T-helper 2 cell treated with Interferon-gamma antibody and Interleukin-4, amounts not matched to agents 5 μg/mL and 100 μg/mL, for 36 hours (primary cell): ENCODE data around the gene METRN.
"Not testable (repeated sequence)": the region's sequence is repeated elsewhere in the genome, so short reads cannot be mapped to it uniquely, and the experiment has no call there.

Experiments
- DNase-seq: peaks from one replicate; pipeline ENCODE4 v3.0.0; 2021; ENCODE audit warnings: low spot score
- H3K27ac Mint-ChIP-seq: one replicate; pipeline ENCODE4 v1.8.0; 2021; ENCODE audit warnings: mild to moderate bottlenecking, mixed read lengths
- H3K27me3 Mint-ChIP-seq: one replicate; pipeline ENCODE4 v1.8.0; 2021; ENCODE audit warnings: low read depth, mixed read lengths
- H3K36me3 Mint-ChIP-seq: one replicate; pipeline ENCODE4 v1.8.0; 2021; ENCODE audit warnings: low read depth, mixed read lengths
- H3K4me1 Mint-ChIP-seq: one replicate; pipeline ENCODE4 v1.8.0; 2021; ENCODE audit warnings: low read depth, mixed read lengths
- H3K4me3 Mint-ChIP-seq: one replicate; pipeline ENCODE4 v1.8.0; 2022; ENCODE audit warnings: mild to moderate bottlenecking, moderate library complexity, mixed read lengths
- H3K9me3 Mint-ChIP-seq: one replicate; pipeline ENCODE4 v1.8.0; 2021; ENCODE audit warnings: mixed read lengths

The METRN gene

DNA sequence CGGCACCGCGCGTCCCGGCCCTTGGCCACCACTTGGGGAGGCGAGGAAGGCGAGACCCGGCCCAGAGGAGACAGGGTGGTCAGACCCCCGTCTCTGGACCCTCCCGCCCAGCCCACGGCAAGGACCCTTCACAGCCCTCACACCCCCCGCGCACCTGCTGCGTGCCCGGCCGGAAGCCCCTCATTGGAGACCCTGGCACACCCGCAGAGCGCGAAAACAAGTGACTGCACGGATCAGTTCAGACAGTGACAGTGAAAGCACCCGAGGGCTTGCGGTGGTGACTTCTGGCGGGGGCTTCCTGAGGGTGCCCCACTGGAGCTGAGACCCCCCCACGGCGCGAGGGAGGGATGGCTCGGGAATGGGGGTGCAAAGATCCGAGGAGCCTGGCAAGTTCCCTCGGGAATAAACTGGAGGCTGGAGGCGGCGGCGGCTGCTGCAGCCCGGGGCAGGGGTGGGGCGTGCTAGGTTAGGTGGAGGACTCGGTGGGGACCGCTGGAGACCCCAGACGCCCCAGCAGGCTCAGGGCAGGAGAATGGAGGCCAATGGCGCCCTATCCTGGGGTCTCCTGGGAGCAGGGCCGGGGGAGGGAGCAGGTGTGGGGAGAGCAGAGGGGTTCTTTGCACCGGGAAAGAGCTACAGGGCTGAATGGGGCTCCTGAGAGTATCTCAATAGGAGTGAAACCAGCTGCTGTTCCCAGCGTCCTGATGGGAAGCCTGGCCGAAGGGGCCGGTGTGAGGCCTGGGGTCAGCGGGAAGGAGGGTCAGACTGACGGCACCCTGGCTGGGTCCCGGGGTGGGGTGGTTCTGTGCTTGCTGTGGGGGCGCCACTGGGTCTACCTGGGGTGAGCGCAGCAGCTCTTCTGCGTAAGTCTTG lies 8.5 kb upstream of the METRN start:
- Mint-ChIP-seq H3K9me3 (no peaks in the 10 kb centered on the region), H3K27ac (no peak overlapping the region), H3K36me3 (no peaks in the 10 kb centered on the region), H3K4me1 (no peaks in the 10 kb centered on the region), H3K27me3 (peaks cover 56% of the 10 kb centered on the region), H3K4me3 (no peak overlapping the region)
- no peak for DNase-seq

DNA sequence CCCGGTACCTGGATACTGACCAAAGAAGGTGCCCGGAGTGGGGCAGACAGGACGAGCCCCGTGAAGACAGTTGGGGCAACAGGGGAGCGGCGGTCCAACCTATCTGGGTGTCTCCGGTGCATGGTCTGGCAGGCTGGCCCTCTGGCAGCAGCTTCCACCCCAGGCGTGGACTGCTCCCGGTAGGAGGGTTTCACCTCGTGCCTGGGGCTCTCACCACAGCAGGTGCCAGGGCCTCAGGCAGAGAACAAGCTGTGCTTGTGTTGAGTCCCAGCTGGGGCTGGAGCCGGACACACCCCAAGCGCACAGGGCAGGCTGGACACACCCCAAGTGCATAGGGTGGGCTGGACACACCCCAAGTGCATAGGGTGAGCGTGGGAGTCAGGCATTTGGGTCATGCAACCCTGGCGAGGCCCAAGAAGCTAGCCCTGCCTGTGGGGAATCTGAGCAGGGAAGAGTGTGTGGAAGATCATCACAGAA lies 7.8 kb upstream of the METRN start:
- H3K27me3 Mint-ChIP-seq, result peaks cover 52% of the 10 kb centered on the region
- H3K4me1 Mint-ChIP-seq, result no peaks in the 10 kb centered on the region

DNA sequence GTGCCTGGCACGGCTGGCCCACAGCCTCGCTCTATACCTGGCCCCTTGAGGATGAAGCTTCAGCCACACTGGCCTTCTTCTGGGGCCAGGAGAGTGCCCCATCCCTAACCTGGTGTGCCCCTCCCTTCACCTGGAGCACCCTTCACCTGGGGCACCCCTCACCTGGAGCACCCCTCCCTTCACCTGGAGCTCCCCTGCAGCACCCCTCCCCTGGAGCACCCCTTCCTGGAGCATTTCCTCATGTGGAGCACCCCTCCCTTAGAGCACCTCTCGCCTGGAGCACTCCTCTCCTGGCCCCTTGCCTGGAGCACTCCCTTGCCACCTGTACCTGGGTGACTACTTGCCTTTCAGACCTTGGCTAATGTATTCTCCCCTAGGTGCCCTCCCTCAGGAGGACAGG lies 6.9 kb upstream of the METRN start:
- Mint-ChIP-seq H3K27me3 (peaks cover 48% of the 10 kb centered on the region), H3K4me3 (no peak overlapping the region)

More for the DNA sequence above, 7.8 kb upstream of the METRN start:
- Mint-ChIP-seq H3K4me3 (no peak overlapping the region), H3K9me3 (no peaks in the 10 kb centered on the region), H3K27ac (no peak overlapping the region), H3K36me3 (no peaks in the 10 kb centered on the region)
- DNase-seq, result no peak

DNA sequence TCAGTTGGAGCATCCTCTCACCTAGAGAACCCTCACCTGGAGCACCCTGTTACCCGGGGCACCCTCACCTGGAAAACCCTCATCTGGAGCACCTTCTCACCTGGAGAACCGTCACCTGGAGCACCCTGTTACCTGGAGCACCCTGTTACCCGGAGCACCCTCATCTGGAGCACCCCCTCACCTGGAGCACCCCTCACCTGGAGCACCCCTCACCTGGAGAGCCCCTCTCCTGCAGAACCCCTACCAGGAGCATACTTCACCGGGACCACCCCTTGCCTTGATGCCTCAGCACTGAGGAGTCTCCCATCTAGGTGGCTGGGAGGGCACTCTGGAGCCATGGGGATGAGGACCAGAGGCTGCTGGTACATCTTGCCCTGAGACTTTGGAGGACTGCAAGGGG lies 6.0 kb upstream of the METRN start:
- no peak for DNase-seq
- Mint-ChIP-seq H3K9me3 (no peaks in the 10 kb centered on the region), H3K4me1 (no peaks in the 10 kb centered on the region), H3K27me3 (peaks cover 45% of the 10 kb centered on the region), H3K4me3 (no peak overlapping the region), H3K27ac (no peak overlapping the region), H3K36me3 (no peaks in the 10 kb centered on the region)

More for the DNA sequence above, 6.9 kb upstream of the METRN start:
- H3K4me1 Mint-ChIP-seq, result no peaks in the 10 kb centered on the region
- no peaks in the 10 kb centered on the region for H3K36me3 Mint-ChIP-seq
- peak overlapping the region; percentile 45 for H3K27ac Mint-ChIP-seq
- no peaks in the 10 kb centered on the region for H3K9me3 Mint-ChIP-seq
- no peak for DNase-seq

DNA sequence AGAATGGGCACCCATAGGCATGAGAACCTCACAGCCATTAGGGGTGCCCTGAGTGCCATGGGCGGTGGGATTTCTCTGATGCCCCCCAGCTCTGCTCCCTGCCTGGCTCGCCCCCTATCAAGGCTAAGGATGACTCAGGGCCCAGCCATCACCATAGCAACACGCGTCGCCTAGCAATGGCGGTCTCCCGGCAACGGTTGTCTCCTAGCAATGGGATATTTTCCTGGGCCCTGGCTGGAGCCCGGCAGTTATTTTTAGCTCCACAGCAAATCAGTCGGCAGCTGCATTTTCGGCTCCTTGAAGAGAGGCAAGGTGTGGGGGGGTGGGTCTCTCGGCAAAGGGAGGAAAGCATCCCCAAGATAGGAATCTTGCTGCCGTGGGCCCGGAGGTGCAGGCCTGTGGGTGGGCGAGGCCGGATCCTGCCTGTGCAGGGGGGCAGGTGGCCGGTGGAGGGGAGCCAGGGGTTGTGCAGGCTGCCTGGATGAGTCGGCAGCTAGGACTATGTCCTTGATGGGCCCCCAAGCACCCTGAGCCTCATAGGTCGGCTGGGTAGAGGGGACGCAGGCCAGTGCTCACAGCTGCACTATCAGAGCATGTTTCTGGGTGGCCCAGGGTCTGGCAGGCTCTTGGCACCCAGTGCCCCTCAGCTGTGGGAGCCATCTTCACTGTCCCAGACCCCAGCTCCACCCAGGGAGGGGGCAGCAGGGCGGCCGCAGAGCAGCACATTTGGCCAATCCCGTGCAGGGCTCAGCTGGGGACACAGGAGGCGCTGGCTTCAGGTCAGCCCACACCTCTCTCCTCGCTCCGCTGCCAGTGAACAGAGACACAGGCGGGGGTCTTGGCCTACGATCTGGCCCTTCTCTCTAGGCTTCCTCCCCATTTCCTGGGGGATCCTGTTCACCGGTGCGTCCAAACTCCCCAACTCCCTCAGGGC lies 5.1 kb upstream of the METRN start:
- no peak for DNase-seq
- no peaks in the 10 kb centered on the region for H3K36me3 Mint-ChIP-seq
- H3K27me3 Mint-ChIP-seq, result peaks cover 42% of the 10 kb centered on the region
- H3K9me3 Mint-ChIP-seq, result no peaks in the 10 kb centered on the region
- H3K4me3 Mint-ChIP-seq, result no peak overlapping the region
- H3K27ac Mint-ChIP-seq, result no peak overlapping the region
- H3K4me1 Mint-ChIP-seq, result no peaks in the 10 kb centered on the region

DNA sequence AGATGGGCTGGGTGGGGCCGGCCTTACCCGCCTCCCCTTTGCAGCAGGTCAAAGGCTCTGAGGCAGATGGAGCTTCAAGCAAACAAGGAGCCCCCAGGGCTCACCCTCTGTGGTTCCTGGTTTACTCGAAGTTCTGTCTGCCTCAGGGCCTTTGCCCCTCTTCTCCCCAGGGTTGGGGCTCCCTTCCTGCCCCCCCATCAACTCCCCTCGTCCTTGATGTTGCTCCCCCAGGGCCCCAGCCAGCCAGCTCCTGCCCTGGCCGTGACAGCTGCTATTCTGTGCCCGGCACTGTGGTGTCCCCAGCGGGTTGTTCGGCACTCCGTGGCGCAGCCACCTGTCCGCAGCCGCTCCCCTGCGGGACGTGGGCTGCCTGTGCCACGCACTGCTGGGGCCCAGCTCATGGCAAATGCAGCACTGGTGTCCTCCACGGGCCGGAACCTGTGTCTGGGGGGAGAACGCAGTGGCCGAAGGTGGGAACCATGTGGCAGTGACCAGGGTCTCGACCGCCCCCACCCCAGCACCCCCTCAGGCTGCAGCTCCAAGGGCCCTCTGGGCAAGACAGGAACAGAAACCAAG lies 4.3 kb upstream of the METRN start:
- H3K4me1 Mint-ChIP-seq, result no peaks in the 10 kb centered on the region
- H3K27ac Mint-ChIP-seq, result no peak overlapping the region
- DNase-seq, result no peak
- no peaks in the 10 kb centered on the region for H3K36me3 Mint-ChIP-seq
- peaks cover 42% of the 10 kb centered on the region for H3K27me3 Mint-ChIP-seq
- H3K9me3 Mint-ChIP-seq, result no peaks in the 10 kb centered on the region
- no peak overlapping the region for H3K4me3 Mint-ChIP-seq

DNA sequence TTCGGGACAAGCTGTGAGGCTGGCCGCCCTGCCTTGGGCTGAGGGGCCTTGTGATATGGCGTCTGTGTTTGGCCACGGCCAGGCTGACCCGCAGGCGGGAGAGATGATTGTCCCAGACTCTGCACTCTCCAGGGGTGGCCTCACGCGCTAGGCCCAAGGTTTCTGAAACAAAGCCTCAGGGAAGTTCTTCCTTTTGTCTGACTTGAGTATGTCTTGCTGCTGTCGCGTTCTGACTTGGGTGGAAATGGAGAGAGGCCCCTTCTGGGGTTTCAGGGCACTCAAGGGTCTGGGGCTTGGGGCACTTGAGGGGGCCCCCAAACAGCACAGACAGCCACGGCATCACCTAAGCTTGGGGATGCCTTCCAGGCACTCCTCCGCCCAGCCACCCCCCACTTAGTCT lies 3.8 kb upstream of the METRN start:
- H3K9me3 Mint-ChIP-seq, result no peaks in the 10 kb centered on the region
- no peak overlapping the region for H3K27ac Mint-ChIP-seq
- peaks cover 46% of the 10 kb centered on the region for H3K27me3 Mint-ChIP-seq
- no peaks in the 10 kb centered on the region for H3K36me3 Mint-ChIP-seq
- H3K4me3 Mint-ChIP-seq, result no peak overlapping the region
- no peak for DNase-seq
- H3K4me1 Mint-ChIP-seq, result no peaks in the 10 kb centered on the region

DNA sequence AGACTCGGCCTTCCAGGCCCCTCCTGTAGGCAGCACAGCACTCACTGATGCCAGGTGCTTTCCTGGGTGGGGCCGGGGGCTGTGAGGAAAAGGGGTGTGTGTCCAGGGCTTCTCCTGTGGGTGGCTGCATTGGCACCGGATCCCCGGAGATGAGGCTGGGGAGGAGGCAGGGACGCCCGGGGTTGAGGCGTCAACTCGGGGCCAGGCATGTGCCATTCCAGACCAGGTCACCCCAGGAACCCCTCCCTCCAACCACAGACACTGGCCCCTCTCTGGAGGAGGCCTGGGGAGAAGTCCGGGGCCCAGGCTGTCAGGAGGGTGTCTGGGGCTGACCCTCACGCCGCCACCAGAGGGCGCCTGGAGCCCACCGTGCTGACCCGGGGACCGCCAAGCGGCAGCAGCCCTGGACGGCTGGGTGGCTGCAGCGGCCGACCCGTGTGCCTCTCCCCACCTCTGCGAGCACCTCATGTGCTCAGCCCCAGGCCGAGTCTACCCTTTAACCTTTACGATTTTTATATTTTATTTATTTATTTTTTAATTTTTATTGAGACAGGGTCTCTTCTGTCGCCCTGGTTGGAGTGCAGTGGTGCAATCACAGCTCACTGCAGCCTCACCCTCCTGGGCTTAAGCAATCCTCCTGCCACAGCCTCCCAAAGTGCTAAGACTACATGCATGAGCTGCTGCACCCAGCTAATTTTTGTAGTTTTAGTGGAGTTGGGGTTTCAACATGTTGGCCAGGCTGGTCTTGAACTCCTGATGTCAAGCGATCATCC lies 3.2 kb upstream of the METRN start:
- no peaks in the 10 kb centered on the region for H3K36me3 Mint-ChIP-seq
- H3K4me1 Mint-ChIP-seq, result no peaks in the 10 kb centered on the region
- no peaks in the 10 kb centered on the region for H3K9me3 Mint-ChIP-seq
- H3K27ac Mint-ChIP-seq, result no peak overlapping the region
- H3K27me3 Mint-ChIP-seq, result peaks cover 44% of the 10 kb centered on the region
- DNase-seq, result peak; percentile 76
- no peak overlapping the region for H3K4me3 Mint-ChIP-seq

DNA sequence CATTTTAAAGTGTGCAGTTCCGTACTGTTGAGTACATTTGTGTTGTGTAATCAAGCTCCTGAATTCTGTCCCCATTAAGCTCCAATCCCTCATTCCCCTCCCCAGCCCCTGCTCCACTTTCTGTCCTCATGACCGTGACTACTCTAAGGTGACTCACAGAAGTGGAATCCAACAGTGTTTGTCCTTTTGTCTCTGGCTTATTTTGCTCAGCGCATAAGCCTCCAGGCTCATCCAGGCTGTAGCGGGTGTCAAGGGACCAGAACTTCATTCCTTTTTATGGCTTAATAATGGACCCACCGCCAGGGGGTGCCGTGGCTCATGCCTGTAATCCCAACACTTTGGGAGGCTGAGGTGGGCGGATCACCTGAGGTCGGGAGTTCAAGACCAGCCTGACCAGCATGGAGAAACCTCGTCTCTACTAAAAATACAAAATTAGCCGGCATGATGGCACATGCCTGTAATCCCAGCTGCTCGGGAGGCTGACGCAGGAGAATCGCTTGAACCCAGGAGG lies 2.1 kb upstream of the METRN start:
- H3K4me1 Mint-ChIP-seq, H3K36me3 Mint-ChIP-seq, H3K9me3 Mint-ChIP-seq, H3K4me3 Mint-ChIP-seq, H3K27ac Mint-ChIP-seq: not testable (repeated sequence)
- DNase-seq, result peak; percentile 51
- H3K27me3 Mint-ChIP-seq, result peaks cover 35% of the 10 kb centered on the region

DNA sequence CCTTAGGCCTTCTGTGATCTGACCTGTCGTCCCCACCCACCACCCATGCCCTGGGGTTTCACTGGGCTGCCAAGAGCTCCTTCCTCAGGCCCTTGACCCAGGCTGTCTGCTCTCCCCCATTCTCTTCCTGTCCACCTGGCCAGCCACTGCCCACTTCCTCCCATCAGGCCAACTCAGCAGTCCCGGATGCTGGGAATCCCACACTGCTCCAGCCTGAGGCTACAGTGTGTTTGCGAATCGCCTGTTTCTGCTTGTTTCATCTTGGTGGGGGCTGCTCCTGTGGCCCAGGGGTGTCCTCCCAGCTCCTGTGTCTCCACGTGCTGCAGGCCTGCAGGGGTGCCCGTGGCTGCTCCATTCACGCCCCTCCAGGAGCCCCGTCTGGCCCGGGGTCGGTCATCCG lies 839 bp upstream of the METRN start:
- no peaks in the 10 kb centered on the region for H3K9me3 Mint-ChIP-seq
- no peaks in the 10 kb centered on the region for H3K4me1 Mint-ChIP-seq
- H3K36me3 Mint-ChIP-seq, result no peaks in the 10 kb centered on the region
- H3K27me3 Mint-ChIP-seq, result peaks cover 23% of the 10 kb centered on the region
- H3K27ac Mint-ChIP-seq, result no peak overlapping the region
- H3K4me3 Mint-ChIP-seq, result no peak overlapping the region
- no peak for DNase-seq

DNA sequence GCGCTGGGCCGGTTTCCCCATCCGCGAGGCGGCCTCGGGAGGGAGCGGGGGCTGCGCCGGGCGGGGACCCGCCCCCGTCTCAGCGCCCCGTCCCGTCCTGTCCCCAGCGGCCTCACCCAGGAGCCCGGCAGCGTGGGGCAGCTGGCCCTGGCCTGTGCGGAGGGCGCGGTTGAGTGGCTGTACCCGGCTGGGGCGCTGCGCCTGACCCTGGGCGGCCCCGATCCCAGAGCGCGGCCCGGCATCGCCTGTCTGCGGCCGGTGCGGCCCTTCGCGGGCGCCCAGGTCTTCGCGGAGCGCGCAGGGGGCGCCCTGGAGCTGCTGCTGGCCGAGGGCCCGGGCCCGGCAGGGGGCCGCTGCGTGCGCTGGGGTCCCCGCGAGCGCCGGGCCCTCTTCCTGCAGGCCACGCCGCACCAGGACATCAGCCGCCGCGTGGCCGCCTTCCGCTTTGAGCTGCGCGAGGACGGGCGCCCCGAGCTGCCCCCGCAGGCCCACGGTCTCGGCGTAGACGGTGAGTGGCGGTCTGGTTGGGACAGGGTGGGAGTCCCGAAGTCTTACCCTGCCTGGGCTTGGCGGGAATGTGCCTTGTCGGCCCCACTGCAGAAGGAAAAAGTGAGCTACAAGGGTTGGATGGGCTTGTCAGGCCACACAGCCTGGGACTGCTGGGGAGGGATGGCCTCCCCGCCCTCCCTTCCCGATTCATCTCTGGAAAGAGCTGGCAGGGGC lies 720 bp downstream of the METRN start:
- Mint-ChIP-seq H3K27ac (no peak overlapping the region), H3K36me3 (no peaks in the 10 kb centered on the region), H3K9me3 (no peaks in the 10 kb centered on the region), H3K4me3 (peak overlapping the region; percentile 24), H3K4me1 (peaks cover 3% of the 10 kb centered on the region), H3K27me3 (peaks cover 17% of the 10 kb centered on the region)
- DNase-seq, result peak; percentile 40

DNA sequence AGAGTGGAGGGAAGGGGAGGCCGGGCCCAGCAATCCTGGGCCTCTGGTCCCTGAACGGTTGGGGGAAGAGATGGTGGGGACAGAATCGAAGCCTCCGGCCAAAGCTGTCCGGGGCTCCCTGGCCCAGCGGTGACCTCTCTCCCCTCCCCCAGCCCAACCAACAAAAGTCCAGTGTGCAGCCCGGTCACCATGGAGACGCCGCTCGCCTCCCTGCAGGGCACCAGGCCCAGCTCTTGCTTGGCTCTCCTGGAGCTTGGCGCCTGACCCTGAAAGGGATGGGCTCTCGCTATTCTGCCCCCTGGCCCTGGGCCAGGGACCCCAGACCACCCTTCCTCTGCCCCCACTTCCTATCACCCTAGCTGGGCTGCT lies 1.3 kb downstream of the METRN start:
- Mint-ChIP-seq H3K27me3 (peaks cover 16% of the 10 kb centered on the region), H3K9me3 (no peaks in the 10 kb centered on the region), H3K4me1 (peaks cover 3% of the 10 kb centered on the region), H3K36me3 (no peaks in the 10 kb centered on the region), H3K4me3 (peak overlapping the region; percentile 49), H3K27ac (no peak overlapping the region)
- DNase-seq, result no peak
